HG02852 (cell line): Measurements from ENCODE around the gene NEDD1.

Experiments used
- ATAC-seq: cut with Tn5 transposase; IDR thresholded peaks from one replicate; pipeline ENCODE4 v1.9.1; 2021; ENCODE audit warnings: mild to moderate bottlenecking, moderate library complexity; ENCODE audit not compliant: unreplicated experiment

NEDD1 gene, protein sequence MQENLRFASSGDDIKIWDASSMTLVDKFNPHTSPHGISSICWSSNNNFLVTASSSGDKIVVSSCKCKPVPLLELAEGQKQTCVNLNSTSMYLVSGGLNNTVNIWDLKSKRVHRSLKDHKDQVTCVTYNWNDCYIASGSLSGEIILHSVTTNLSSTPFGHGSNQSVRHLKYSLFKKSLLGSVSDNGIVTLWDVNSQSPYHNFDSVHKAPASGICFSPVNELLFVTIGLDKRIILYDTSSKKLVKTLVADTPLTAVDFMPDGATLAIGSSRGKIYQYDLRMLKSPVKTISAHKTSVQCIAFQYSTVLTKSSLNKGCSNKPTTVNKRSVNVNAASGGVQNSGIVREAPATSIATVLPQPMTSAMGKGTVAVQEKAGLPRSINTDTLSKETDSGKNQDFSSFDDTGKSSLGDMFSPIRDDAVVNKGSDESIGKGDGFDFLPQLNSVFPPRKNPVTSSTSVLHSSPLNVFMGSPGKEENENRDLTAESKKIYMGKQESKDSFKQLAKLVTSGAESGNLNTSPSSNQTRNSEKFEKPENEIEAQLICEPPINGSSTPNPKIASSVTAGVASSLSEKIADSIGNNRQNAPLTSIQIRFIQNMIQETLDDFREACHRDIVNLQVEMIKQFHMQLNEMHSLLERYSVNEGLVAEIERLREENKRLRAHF

DNA sequence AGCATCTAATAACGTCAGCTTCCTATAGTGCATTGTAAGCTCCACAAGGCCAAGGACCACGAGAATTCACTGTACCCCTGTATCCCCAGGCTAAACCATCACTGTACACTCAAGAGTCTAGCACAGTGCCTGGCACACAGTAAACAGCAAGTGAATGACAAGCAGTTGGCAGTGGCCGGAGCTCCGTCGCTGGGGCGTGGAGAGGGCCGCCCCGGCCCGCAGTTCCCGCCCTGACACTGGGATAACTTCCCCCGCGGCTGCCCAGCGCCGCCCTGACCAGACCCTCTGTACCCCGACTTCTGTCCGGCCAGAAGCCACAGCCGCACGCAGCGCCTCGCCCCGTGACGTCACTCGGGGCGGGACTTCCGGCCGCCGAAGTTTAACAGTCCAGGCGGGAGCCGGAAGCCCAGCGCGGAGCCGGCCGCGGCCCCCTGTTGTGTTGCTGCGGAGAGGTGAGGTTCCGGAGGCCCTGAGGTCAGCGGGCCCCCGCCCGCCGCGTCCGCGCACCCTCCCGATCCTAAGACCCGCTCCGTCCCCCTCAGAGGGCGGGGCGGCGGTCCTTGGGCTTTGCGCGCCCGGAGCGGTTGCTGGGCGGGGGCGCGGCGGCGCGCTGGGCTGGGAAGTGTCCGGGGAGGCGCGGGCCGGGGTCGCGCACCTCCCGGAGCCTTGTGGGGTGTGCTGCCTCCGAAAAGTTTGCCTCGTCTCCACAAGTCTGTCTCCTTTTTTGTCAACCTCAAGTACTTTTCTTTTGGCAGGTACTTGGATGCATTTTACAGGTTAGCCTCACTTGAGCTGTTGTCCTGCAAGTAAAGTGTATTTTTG lies at the start of gene NEDD1:
TSS of gene NEDD1 (plus strand) at position 409 of the 822 bp plus-strand sequence. CDS start 2,503 bp downstream, outside the sequence.
- peak; percentile 94 for ATAC-seq

DNA sequence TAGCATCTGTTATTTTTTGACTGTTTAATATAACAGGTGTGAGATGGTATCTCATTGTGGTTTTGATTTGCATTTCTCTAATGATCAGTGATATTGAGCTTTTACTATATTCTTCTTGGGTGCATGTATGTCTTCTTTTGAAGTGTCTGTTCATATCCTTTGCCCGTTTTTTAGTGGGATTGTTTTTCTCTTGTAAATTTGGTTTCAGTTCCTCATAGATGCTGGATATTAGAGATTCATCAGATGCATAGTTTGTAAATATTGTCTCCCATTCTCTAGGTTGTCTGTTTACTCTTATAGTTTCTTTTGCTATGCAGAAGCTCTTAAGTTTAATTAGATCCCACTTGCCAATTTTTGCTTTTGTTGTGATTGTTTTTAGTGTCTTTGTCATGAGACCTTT lies 48.9 kb upstream of the NEDD1 start:
- ATAC-seq, result no peak

DNA sequence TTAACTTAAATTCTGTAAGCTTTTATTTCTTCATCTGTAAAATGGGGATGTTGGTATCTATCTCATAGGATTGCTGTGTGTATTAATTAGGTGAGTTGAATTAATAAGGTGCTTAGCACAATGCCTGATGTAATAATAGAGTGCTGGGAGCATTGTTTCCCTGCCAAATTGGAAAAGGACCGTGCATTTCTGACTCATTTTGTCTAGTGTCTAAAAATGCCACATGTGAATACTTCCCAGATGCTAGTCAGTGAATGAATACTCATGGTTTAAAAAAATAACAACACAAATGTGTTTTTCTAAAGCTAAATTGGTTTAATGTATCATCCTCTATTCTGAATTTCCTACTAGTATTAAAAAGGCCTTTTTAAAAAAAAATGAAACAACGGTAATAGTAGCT lies 45.4 kb upstream of the NEDD1 start:
- no peak for ATAC-seq

DNA sequence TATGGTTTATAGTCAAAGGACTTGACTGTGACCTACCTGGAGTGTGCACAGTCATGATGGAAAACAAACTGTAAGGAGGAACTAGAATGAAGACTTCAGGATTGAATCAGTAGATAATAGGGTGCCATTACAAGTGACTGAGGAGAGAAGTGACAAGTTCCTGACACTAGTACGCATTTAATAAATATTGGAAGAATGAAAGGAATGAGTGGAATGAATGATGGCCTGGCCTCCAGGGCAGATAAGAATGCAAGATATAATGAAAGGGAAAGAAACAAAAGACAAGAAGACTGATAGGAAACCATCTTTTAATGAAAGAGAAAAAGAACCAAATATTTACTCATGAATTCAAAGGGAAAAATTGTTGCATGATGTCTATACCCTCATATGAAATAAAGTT lies 44.7 kb upstream of the NEDD1 start:
- ATAC-seq, result no peak

DNA sequence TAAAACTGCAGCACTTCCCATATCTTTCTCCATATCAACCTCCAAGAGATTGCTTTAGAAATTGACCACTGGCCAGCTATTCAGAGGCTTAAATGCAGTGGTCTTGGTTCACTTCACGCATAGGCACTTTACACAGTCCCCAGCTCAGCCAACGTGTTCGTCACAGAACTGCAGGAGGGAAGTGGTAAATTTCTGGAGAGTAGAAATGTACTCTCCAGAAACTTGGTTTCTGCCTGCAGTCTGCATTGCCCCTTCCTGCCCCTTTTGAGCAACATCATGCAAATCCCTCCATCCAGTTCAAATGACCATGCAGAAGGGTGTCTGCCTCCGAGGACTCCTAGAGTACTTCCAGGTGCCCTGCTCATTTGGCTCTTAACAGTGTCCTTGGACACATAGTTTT lies 42.7 kb upstream of the NEDD1 start:
- ATAC-seq, result no peak

DNA sequence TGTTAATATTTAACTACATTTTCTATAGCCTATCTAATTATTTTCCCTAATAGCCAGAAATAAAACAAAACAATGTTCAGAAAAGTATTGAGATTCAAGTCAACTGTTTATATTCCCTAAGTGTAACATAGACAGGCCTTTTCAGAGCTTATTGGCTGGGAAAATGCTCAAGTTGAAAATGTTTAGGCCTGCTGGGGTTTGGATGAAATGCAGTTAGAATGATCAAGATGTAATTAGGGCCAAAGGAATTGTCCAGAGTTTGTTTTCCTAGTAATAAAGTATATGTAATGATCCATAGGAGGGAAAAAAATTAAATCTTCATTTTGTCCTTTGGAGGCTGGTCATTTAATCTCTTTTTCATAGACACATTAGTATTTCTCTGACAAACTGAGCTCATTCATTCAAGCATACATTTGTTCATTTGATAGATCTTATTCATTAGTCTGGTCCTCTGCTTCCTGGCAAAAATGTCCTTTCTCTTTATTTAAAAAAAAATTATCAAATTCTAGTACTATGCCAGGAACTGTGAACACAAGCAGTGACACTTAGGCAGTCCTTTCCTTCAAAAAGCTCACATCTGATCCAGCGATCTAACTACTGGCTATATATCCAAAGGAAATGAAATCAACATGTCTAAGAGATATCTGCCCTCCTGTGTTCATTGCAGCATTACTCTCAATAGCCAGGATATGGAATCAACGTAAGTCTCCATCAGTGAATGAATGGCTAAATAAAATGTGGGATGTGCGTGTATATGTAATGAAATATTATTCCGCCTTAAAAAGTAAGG lies 40.1 kb upstream of the NEDD1 start:
- ATAC-seq, result no peak

DNA sequence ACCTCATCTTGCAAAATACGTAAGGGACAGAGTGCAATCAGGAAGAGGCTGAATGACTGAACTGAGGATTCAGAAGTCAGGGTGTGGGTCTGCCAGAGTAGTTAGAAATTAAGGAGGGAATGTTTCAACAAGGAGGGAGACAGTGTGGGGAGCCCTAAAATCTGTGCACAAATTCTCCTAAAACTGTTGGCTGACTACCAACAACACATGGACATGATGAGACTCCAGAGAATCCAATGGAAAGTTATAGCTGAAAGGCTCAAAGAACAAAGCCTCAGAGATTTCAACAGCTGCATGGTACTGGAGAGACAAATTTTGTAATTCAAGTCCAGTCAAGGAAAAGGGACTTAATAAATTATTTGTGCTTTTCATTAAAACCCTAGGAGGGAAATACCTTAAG lies 36.1 kb upstream of the NEDD1 start:
- ATAC-seq, result no peak

DNA sequence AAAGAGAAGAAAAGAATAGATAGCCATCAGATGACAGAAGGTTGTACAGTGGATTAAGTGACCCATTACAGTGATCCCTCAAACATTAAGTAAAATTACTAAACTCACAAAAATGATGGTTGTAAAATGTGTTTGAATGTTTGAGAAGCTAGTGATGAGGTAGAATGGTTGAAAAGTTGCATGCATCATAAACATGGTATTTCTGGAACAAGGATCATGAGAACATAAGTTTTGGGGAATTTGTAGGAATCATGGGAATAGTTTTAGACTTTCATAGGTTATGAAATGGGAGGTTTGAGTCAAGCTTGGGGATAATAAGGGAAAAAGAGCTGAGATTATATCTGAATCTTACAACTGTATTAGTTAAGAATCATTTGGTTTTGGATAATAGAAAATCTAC lies 34.1 kb upstream of the NEDD1 start:
- ATAC-seq, result no peak

DNA sequence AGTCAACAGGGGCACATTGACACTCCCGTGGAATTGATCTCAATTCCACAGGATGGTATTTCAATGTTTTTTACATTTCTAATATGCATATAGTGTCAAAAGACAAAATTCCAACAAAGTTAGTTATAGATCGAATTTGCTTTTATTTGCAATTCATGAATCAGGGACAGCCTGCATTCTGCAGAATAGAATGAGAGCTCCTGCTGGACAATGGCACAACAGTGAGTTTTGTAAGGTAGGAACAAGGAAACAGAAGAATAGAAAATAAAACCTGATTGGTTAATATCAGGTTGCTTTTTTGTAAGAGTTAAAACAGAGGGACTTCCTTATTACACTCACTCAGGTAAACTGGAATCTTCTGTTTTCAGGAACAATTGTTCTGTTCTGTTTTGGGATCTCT lies 32.8 kb upstream of the NEDD1 start:
- no peak for ATAC-seq

DNA sequence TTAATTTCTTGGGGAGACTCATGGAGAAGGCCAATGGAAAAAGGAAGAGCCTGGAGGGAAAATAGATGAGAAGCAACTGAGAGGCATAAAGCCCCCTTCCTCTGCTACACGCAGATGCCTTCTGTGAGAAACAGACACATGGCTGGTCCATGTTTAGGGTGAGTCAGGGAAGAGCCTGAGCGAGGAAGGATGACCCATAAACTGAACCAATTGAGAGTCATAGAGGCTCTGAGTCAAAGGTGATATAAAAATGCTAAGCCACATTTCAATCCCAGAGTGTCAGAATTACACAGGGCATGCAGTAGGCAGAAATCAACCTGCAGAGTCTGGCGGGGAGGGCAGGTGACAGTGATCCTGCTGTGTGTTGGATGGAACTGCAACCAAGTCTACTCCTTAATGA lies 30.1 kb upstream of the NEDD1 start:
- ATAC-seq, result no peak

DNA sequence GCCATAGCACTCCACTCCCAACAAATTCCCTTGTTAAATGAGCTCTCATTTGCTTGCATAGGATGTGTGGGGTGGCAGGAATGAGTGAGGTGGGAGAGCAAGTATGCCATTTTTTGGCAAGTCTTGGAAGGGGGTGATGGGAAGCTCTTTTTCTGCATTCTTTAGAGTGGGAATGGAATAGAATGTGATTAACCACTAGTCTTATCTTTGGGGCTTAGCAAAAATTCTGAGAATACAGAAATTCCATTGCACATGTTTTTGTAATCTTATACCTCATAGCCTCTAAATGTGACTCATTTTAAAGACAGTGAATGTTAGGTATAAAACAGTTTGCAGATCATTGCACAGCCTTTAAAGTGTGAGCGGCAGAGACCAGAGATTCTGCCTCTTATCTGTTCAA lies 28.4 kb upstream of the NEDD1 start:
- ATAC-seq, result no peak

DNA sequence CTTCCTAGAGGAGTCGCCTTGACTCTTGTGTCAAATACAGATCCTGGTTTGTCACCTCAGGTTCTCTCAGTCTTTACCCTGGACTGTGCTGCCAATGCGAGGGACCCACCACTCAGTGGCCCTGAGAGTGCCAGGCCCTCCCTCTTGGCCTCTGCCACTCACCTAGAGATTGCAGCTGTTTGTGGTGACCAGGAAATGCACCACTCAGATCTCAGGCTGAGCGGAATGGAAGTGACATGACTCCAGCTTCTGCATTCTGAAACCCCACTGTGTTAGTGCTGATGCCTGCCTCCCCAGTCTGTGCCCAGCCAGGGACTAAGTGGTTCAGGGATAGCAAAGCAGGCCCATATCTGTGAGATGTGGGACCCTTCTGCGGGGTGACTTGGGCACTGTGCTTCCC lies 27.8 kb upstream of the NEDD1 start:
- ATAC-seq, result no peak

DNA sequence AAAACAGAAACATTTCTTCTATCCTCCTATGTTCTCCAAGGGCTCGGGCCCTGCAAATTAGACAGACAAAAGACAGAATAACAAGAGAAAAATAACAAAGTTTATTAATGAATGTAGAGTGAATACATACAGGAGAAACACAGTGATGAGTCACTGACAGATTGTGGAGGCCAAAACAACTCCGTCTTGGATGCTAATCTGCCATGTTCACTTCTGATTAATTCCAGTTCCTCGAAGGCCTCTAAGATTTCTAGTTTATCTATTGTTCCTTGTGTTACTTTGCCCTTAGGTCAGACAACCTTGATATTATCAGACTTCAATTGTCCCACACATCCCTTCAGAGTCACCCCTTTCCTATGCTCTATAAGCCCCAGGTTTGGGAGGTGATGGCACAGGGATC lies 26.8 kb upstream of the NEDD1 start:
- no peak for ATAC-seq

DNA sequence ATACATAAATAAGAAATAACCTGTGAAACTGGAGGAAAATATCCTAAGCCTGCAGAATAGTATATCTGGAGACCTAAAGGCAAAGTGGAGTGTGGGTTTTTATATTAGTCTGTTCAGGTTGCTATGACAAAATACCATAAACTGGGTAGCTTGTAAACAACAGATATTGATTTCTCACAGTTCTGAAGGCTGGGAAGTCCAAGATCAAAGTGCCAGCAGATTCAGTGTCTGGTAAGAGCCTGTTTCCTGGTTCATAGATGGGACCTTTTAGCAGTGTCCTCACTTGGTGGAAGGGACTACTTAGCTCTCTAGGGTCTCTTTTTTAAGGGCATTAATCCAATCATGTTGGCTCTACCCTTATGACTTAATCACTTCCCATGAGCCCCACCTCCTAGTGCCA lies 25.4 kb upstream of the NEDD1 start:
- ATAC-seq, result no peak

DNA sequence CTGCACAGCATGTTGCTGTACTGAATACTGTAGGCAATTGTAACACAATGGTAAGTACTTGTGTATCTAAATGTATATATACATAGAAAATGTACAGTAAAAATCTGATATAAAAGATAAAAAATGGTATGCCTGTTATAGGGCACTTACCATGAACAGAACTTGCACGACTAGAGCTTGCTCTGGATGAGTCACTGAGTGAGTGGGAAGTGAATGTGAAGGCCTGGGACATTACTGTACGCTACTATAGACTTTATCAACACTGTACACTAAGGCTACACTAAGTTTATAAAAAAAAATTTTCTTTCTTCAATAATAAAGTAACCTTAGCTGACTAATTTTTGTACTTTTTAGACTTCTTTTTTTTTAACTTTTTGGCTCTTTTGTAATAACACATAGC lies 24.2 kb upstream of the NEDD1 start:
- no peak for ATAC-seq

DNA sequence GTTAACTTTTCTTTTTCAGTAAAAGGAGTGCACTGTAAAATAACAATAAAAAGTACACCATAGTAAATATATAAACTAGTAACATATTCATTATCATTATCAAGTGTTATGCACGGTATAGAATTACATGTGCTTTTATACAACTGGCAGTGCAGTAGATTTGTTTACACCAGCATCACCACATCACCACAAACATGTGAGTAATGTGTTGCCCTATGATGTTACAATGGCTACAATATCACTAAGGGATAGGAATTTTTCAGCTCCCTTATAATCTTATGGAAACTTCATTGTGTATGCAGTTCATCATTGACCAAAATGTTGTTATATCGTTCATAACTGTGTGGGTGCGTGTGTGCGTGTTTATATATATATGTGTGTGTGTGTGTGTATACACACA lies 23.5 kb upstream of the NEDD1 start:
- no peak for ATAC-seq

DNA sequence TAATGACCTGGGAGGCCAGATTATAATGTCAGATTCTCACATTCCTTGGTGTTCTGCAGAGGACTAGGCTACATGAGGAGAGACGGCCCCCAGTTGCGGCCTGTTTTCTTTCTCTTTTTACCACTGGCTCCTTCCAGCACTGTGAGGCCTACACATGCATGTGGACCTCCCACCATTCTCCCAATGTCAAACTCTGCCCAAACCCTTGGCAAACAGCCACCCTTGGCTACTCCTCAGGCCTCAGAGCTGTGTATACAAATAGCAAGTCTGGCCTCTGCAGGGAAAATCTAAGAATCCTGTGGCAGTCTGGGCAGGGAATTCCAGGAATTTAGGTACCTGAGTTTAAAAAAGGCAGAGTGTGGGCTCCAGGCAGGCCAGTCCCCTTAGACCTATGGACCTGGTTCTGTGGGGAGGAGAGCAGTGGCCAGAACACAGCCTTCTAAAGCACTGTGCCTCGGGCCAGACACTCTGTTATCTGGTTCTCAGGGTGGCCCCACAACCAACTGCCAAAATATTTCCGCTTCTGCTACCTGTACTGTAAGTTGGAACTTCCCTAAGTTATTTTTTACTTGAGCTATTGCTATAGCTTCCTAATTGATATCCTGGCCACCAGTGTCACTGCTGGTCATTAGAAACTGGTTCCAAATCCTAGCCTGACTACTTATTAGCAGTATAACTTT lies 19.9 kb upstream of the NEDD1 start:
- ATAC-seq, result no peak

DNA sequence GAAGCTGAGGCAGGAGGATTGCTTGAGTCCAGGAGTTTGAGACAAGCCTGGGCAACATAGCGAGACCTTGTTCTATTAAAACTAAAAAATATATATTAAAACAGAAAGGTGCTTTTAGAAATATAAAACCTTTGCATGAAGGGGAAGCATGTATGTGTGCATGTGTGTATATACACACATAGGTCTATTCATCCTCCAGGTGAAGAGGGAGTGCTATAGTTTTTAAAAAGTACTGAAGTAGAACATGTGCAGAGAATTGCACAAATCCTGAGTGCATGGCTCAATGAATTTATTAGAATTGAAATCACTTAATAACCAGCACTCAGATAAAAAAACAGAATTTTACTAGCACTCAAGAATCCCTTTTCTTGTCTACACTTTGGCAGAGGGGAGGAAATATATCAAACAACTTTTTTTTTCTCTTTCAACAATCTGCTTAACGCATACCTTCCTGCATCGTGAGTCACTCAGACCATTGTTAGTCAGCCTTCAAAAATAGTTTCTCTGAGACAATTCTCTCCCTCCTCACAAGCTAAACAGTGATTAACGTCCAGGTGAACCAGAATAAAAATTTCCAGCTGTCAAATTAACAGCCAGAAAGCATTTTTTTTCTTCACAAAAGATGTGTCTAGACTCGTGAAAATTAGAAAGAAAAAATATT lies 17.7 kb upstream of the NEDD1 start:
- no peak for ATAC-seq

DNA sequence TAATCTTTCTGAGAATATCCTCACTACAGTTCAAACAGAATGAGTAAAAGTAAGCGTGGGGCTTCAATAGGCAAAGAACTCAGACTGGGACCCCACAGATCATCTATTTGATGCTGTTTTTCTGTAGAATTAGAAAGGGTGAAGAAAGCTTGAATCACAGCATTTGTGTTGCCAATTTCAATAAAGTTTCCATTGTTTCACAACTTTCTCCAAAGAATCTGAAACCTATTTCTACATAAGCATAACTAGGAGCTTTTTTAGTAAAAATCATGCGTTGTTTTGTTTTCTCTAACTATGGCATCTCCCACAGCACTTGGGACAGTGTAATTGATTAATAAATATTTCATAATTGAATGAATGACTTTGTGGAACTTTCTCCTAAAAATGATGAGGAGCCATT lies 16.7 kb upstream of the NEDD1 start:
- no peak for ATAC-seq

DNA sequence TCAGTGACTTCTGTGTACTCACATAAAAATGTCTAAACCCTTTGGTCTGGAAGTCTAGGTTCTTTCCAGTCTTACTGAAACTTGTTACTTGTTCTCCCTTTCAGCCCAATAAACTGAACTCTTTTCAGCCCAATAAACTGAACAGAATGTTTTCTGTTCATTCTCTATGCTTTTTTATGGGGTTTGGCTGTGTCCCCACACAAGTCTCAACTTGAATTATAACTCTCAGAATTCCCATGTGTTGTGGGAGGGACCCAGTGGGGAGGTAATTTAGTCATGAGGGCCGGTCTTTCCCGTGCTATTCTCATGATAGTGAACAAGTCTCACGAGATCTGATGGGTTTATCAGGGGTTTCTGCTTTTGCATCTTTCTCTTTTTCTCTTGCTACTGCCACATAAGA lies 15.0 kb upstream of the NEDD1 start:
- ATAC-seq, result no peak
